IMR-90 (cell line): ENCODE data around the gene JAKMIP1.

Experiments
- BHLHE40 ChIP-seq: fragments of 150-350 bp; IDR thresholded peaks from 2 replicates; pipeline ENCODE4 v1.6.1; 2016; ENCODE audit warnings: mild to moderate bottlenecking, low read depth, low read length
- CEBPB ChIP-seq: IDR thresholded peaks from 2 replicates; pipeline ENCODE4 v1.6.1; 2012; ENCODE audit warnings: low read depth, low read length, improper control_type of control experiment
- CHD1 ChIP-seq: IDR thresholded peaks from 2 replicates; pipeline ENCODE4 v1.6.1; 2012; ENCODE audit warnings: low read depth, low read length, improper control_type of control experiment
- CTCF ChIP-seq: conservative IDR thresholded peaks from 2 replicates; pipeline ENCODE4 v1.5.1; 2012; ENCODE audit warnings: mild to moderate bottlenecking, low read depth, low read length, improper control_type of control experiment
- FOS ChIP-seq: fragments of 150-350 bp; IDR thresholded peaks from 2 replicates; pipeline ENCODE4 v1.6.1; 2016; ENCODE audit warnings: low read depth, low read length
- MAFK ChIP-seq: IDR thresholded peaks from 2 replicates; pipeline ENCODE4 v1.6.1; 2012; ENCODE audit warnings: low read depth, low read length, improper control_type of control experiment
- MAZ ChIP-seq: IDR thresholded peaks from 2 replicates; pipeline ENCODE4 v1.6.1; 2012; ENCODE audit warnings: low read depth, mild to moderate bottlenecking, low read length, improper control_type of control experiment, moderate library complexity, borderline replicate concordance
- MXI1 ChIP-seq: IDR thresholded peaks from 2 replicates; pipeline ENCODE4 v1.6.1; 2012; ENCODE audit warnings: low read depth, mild to moderate bottlenecking, low read length, moderate library complexity, borderline replicate concordance
- NFE2L2 ChIP-seq: fragments of 150-350 bp; IDR thresholded peaks from 2 replicates; pipeline ENCODE4 v1.6.1; 2016; ENCODE audit warnings: low read depth, mild to moderate bottlenecking, low read length
- POLR2A ChIP-seq: IDR thresholded peaks from 2 replicates; pipeline ENCODE4 v1.6.1; 2012; ENCODE audit warnings: mild to moderate bottlenecking, low read depth, low read length
- RAD21 ChIP-seq: IDR thresholded peaks from 2 replicates; pipeline ENCODE4 v1.6.1; 2012; ENCODE audit warnings: low read length, improper control_type of control experiment
- SMC3 ChIP-seq: fragments of 150-350 bp; IDR thresholded peaks from 2 replicates; pipeline ENCODE4 v1.6.1; 2016; ENCODE audit warnings: low read depth, mild to moderate bottlenecking, antibody characterized with exemption, low read length, moderate library complexity
- USF2 ChIP-seq: fragments of 150-350 bp; IDR thresholded peaks from 2 replicates; pipeline ENCODE4 v1.6.1; 2017; ENCODE audit warnings: mild to moderate bottlenecking, antibody characterized with exemption, low read length, low read depth

- TF ChIP-seq CTCF (no peak), MAZ (no peak), SMC3 (no peak), POLR2A (no peak), RAD21 (no peak), MAFK (no peak), MXI1 (no peak), USF2 (no peak), CHD1 (no peak), BHLHE40 (no peak), NFE2L2 (no peak), FOS (no peak), CEBPB (no peak)
These were observed 124.0 kb downstream of the JAKMIP1 start for GRCh38 chr4:6076391-6076790.
